ENCODE data around the gene ST6GALNAC1.

Gene ST6GALNAC1

DNA sequence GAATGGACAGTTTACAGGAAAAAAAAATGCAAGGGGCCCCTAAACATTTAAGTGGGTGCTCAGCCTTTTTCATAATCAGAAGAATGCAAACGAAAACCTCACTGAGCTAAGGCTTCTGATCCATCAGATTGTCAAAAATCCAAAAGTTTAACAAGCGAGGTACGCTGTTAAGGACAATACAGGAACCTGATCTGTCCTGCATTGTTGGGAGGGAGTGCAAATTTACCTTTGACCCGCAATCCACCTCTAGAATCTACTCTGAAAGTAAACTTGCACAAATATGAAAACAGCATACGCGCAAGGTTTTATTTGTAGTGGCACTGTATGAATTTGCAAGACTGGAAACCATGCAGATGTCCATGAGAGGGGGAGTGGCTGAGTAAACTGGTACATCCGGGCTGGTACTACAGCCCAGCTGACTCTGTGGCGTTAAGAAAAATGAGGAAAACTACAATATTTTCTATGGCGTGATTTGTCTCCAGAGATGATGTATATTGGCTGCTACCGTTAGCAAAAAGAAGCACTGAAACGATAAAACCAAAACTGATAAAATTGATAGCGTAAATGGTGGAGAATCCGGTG lies 28.8 kb upstream of the ST6GALNAC1 start:
- DNase-seq (ENCODE audit: low spot score) = no peak
- TF ChIP-seq, protein P1, sequence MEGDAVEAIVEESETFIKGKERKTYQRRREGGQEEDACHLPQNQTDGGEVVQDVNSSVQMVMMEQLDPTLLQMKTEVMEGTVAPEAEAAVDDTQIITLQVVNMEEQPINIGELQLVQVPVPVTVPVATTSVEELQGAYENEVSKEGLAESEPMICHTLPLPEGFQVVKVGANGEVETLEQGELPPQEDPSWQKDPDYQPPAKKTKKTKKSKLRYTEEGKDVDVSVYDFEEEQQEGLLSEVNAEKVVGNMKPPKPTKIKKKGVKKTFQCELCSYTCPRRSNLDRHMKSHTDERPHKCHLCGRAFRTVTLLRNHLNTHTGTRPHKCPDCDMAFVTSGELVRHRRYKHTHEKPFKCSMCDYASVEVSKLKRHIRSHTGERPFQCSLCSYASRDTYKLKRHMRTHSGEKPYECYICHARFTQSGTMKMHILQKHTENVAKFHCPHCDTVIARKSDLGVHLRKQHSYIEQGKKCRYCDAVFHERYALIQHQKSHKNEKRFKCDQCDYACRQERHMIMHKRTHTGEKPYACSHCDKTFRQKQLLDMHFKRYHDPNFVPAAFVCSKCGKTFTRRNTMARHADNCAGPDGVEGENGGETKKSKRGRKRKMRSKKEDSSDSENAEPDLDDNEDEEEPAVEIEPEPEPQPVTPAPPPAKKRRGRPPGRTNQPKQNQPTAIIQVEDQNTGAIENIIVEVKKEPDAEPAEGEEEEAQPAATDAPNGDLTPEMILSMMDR (IDR thresholded peaks at IDR 0.05; ENCODE audit: extremely low read depth, insufficient read depth, missing control alignments) = no peak
- in situ Hi-C loops (cut with MboI; ENCODE audit: low pct_unique_long_range_greater_than_20kb, low sequenced_read_pairs, unreplicated experiment) = no loop called here

- in situ Hi-C loops (cut with MboI; ENCODE audit: low pct_unique_long_range_greater_than_20kb, low sequenced_read_pairs, unreplicated experiment) = no loop called here
- TF ChIP-seq, protein P1 (IDR thresholded peaks at IDR 0.05; ENCODE audit: extremely low read depth, insufficient read depth, missing control alignments) = no peak
- no peak for DNase-seq (ENCODE audit: low spot score)
Measured at GRCh38 chr17:76671912-76672262, 28.3 kb upstream of the ST6GALNAC1 start.

DNA sequence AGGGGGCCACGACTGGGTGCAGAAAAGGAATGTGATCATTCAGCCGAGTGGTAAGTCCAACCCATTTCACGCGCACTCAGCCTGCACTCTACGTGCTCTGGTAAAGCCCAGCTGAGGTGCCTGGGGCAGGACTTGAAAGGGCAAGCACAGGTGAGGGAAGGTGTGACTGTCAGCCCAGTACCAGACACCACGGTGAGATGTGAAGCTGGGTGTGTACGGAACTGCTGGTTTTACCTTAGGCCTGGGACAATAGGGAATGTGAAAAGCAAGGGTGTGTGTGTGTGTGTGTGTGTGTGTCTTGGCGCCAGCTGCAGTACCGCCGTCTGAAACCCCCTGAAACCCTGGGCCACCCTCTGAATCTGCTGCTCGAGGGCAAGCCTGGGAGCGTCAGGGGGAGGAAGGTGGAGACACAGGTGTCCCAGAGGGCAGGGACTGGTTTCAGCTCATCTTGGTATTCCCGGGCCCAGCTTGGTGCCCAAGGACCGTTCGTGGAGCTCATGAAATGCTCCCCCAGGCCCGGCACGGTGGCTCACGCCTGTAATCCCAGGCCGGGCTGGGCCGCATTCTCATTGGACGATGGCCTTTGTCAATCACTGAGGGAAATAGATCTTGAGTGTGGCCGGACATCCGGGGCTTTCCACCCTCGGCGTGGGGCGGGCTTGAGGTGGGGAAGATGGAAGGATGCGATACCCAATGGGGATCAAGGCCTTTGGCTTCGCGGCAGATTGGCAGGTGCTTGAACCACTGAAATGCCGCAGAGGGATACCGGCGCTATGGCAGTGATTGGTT lies 27.8 kb upstream of the ST6GALNAC1 start:
- in situ Hi-C loops (cut with MboI; ENCODE audit: low pct_unique_long_range_greater_than_20kb, low sequenced_read_pairs, unreplicated experiment) = no loop called here

GRCh38 chr17:76670718-76671122 lies 27.2 kb upstream of the ST6GALNAC1 start:
- no peak for DNase-seq (ENCODE audit: low spot score)
- TF ChIP-seq, protein P1 (IDR thresholded peaks at IDR 0.05; ENCODE audit: extremely low read depth, insufficient read depth, missing control alignments) = no peak
- in situ Hi-C loops (cut with MboI; ENCODE audit: low pct_unique_long_range_greater_than_20kb, low sequenced_read_pairs, unreplicated experiment) = no loop called here

More for the DNA sequence above, 27.8 kb upstream of the ST6GALNAC1 start:
- TF ChIP-seq, protein P1 (IDR thresholded peaks at IDR 0.05; ENCODE audit: extremely low read depth, insufficient read depth, missing control alignments) = no peak
- peak; percentile 98 for DNase-seq (ENCODE audit: low spot score)

DNA sequence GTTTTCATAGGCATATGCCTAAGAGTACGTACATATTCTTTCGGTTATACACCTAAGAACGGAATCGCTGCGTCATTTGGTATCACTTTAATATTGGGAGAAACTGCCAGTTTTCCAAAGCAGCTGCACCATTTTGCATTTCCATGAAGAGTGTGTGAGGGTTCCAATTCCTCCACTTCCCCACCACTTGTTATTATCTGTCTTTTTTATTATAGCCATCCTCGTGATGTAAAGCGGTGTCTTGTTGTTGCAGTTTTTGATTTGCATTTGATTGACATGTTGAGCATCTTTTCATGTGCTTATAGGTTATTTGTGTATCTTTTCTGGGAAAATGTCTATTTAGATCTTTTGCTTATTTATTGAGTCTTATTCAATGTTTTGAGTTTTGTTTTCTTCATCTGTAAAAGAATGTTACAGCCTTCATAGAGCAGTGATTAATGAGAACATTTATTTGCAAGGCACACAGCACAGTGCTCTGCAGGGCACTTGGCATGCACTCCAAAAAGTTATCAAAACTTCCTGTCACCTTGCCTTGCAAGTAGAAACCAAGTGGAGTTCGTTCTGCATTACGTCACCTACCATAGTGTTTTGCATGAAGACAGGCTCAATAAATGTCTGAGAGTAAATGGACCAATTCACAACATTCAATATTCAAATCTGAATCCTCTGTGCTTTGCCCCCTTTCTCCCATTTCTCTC lies 26.6 kb upstream of the ST6GALNAC1 start:
- in situ Hi-C loops (cut with MboI; ENCODE audit: low pct_unique_long_range_greater_than_20kb, low sequenced_read_pairs, unreplicated experiment) = no loop called here
- no peak for DNase-seq (ENCODE audit: low spot score)
- TF ChIP-seq, protein P1 (IDR thresholded peaks at IDR 0.05; ENCODE audit: extremely low read depth, insufficient read depth, missing control alignments) = no peak

DNA sequence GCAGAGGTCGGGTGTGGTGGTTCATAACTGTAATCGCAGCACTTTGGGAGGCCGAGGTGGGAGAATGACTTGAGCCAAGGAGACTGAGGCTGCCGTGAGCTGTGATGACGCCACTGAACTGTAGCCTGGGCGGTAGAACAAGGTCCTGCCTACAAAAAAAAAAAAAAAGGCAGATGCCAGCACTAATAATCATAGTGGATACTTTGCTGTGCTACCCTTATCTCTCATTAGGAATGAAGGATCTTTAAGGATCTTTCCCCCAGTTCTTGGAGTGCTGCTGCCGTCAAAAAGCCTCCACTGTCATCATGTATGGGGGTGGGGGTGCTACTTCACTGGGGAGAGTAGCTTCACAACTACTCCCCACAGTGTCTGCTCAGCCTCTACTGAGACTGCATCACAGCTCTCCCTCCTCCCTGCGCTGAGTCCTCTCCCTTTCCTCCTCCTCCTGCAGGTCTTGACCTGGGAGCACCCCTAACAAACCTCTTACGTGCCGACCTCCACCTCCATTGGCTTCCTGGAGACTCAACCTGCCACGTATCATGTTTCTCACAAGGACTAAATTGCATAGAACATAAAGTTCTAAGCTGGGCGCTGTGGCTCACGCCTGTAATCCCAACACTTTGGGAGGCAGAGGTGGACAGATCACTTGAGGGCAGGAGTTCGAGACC lies 24.4 kb upstream of the ST6GALNAC1 start:
- TF ChIP-seq, protein P1 (IDR thresholded peaks at IDR 0.05; ENCODE audit: extremely low read depth, insufficient read depth, missing control alignments) = no peak
- no peak for DNase-seq (ENCODE audit: low spot score)
- in situ Hi-C loops (cut with MboI; ENCODE audit: low pct_unique_long_range_greater_than_20kb, low sequenced_read_pairs, unreplicated experiment) = no loop called here
